Stimulated activated CD4-positive, alpha-beta T cell treated with anti-CD3 and anti-CD28 coated beads, Interleukin-4, amount 100 ng/mL, for 4 hours (primary cell): Measurements from ENCODE around the gene LTA4H.

Experiments
- DNase-seq, 2 experiments: peaks; one replicate each; pipeline ENCODE4 v3.0.0-alpha.2; 2020

LTA4H gene

DNA sequence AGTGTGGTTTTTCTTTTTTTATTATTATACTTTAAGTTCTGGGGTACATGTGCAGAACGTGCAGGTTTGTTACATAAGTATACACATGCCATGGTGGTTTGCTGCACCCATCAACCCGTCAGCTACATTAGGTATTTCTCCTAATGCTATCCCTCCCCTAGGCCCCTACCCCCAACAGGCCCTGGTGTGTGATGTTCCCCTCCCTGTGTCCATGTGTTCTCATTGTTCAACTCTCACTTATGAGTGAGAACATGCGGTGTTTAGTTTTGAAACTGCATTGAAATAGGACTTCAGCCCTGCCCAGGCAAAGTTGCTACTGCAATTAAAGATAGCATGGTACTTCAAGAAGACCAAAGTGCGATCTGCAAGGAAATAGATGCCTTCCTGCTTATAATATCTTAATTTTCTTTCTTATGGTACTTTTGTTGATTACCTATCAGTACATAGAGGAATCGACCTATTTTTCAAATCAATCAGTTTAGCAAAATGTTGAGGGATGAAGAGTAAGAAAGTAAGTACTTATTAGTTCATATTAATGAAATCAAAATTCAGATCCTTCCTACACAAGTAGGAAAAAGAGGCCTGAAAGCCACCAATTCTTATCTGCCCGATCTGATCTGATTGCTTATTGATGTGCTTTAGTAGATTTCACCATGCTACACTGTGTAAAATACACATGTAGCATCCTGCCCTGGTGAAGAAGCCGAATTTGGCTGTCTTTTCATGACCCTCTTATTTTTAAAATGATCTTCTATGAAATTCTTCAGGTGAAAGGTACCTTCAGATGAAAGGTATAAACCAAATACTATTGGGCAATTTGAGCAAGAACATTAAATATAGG, 1.6 kb downstream of the LTA4H start:
- DNase-seq: no peak

DNA sequence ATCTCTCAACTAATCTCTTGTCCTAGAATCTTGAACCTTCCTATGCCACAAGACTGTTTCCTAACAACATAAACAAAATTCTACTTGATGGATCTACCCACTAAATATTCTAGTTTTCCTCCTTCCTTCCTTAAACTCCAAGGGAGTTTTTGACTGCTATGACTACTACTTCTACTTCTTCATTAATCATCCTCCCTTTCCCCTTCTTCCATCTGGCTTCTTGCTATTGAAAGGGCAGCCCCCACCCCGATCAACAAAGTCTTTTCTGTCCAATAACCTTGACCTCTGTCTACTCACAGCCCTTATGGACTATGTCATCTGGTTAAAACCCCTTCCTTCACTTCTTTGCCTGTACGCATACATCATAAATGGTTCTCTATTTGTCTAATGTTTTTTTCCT, 5.6 kb downstream of the LTA4H start:
- no peak for DNase-seq

DNA sequence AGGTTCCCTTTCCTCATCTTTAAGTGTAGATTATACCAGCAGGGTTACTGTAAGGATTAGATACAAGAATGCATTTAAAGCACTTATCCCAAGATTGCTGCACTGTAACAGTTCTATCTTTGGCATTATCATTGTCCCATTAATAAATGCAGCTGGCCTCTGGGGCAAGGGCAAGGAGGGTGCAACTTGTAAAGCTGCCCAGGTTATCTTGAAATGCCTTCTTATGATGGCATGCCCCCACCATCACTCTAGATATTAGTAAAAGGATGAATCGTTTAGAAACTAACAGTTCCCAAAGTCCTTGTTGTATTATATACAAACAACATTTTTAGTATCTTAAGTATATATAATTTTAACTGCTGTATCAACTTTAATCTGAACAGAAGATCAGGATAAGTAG, 6.8 kb downstream of the LTA4H start:
- no peak for DNase-seq

DNA sequence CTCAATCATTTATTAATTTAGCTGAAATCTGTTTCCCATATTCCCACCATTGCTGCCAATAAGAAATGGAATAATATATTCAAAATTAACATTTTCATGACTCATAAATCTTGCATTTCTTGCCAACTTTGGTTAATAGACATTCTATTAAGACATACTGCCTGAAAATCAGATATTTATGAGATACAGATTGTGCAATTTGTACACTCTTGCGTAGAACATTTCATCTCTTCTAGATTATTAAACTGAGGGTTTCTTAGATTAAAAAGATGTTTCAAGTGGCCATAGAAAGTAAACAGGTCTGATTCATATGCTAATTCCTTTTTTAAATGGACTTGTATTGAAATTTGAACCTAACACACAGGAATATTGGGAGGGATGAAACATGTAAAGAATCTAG, 9.1 kb downstream of the LTA4H start:
- DNase-seq: no peak

- DNase-seq: no peak
Observed at GRCh38 chr12:96025518-96025917, 9.9 kb downstream of the LTA4H start.

GRCh38 chr12:96020314-96021003, 14.9 kb downstream of the LTA4H start:
- no peak for DNase-seq

DNA sequence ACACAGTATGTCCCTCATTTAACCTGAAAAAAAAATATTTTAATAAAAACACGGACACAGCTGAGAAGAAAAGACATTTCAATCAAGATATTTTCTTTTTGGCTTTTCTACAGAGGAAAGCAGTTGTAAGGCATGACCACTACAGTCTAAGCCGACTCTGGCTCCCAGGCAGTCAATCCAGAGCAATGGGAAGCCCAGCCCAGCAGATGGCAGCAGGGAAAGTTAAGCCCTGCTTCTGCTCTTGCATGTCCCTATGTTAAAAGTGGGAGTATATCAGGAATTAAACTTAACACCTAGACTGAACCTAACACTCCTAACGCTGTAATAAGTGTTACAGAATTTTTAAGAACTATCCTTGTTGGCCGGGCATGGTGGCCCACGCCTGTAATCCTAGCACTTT, 19.7 kb downstream of the LTA4H start:
- DNase-seq: no peak

- no peak for DNase-seq
Observed at GRCh38 chr12:96014943-96015599, 20.3 kb downstream of the LTA4H start.

GRCh38 chr12:96007729-96008128, 27.7 kb downstream of the LTA4H start:
- no peak for DNase-seq

GRCh38 chr12:96006727-96007126, 28.7 kb downstream of the LTA4H start:
- no peak for DNase-seq

DNA sequence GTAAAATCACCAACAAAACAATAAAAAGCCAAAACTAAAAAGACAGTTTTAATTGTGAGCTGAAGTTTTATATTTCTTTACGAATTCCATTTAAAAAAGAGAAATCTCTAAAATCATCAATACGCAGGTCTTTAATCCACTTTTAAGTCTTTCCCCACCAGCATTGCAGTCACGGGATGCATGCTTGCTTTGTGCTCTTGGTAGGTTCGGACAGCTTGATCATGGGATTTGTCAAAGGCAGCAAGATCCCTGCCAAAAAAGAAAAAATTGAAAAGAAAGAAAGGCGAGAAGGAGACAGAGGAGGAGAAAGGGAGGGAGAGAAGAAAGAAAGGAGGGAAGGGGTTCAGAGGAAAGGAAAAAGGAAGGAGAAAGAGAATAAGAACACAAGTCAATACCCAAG, 34.5 kb downstream of the LTA4H start:
- DNase-seq: no peak

- no peak for DNase-seq
Observed at GRCh38 chr12:95999484-95999883, 35.9 kb downstream of the LTA4H start.

DNA sequence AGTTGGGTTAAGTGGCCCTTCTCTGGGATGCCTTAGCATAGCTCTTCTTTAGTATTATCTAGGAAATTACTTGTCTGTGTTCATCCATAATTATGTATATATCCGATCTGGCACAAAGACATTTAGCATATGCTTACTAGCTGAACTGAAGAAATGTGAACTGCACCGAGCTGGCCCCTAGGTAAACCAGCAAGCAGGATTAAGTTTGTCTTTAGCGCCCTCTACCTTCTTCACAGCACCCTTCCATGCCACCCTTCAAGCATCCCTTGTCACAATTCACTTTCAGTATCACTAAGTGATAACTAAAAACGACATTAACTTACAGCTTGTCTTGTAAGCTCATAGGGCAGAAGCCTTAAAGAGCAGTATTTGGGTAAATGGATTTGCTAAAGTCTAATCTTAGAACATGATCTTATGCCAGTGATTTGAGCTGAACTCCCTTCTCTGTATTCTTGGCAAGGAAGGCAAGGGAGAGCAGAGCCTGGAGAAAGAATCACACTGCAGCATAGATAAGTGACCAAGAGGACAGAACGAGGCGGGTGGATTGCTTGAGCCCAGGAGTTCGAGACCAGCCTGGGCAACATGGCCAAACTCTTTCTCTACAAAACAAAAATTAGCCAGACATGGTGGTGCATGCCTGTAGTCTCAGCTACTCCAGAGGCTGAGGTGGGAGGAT, 36.6 kb downstream of the LTA4H start:
- DNase-seq: peak; percentile 10 to 25

- DNase-seq: no peak
Observed at GRCh38 chr12:95997911-95998510, 37.4 kb downstream of the LTA4H start.

GRCh38 chr12:95997276-95997675, 38.1 kb downstream of the LTA4H start:
- DNase-seq: no peak

DNA sequence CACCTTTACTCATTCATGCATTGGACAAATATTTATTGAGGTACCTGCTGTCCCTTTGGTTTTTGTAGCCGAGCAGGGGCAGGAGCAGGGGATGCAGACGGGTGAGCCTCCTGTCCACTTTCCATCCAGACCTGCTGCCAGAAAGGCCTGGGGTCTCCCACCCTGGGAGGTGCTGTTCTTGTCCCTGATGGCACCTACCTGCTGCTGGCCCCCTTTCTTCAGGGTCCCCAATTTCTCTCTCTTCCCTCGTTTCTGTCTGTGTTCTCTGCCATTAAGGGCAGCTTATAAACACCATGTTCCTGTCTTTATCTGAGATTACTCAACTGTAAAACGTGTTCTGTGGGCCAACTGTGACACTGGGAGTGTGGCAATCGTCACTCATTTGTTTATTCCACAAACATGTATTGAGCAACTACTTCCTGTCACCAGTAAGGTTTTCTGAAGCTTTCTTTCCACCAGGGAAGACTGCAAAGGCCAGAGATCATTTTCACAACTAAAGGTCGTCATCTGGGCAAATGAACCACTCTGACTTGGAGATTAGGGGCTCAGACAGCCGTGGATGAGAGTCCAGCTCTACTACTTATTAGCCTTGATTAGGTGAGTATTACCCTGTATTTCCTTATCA, 39.2 kb downstream of the LTA4H start, which contains the start of gene HAL:
Gene HAL, minus strand, starts transcription at position 311 of the 625 bp plus-strand sequence. CDS start 434 bp downstream, outside the sequence.
- DNase-seq: no peak

- DNase-seq: no peak
Observed at GRCh38 chr12:95995238-95996031, 40.0 kb downstream of the LTA4H start.

DNA sequence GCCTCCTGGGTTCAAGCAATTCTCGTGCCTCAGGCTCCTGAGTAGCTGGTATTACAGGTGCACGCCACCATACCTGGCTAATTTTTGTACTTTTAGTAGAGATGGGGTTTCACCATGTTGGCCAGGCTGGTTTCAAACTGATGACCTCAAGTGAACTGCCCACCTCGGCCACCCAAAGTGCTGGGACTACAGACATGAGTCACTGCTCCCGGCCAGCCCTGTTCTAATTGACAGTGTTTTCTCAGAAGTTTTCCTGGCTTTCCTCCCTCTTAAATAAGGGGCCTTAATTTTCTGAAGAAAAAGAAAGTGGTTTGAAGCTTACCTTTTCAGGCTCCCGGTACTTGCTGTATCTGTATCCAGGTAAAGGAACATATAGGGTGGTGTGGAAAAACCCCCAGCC, 40.9 kb downstream of the LTA4H start:
- no peak for DNase-seq

DNA sequence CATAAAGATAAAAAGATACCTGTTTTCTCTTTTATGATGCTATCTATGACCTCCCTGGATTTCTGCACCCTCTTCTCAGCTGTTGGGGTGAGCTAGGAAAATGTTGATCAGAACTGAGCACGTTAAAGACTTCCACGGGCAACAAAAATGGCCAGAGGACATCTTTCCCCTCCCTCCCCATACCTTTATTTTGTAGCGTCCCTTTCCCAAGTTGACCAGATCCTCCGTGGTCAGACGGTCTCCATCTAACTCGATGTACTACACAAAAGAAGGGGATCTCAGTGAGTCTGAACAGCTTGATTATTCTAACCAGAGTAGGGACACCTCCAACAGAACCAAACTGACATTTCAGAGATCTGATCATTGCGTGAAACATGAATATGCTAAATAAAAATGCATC, 41.5 kb downstream of the LTA4H start:
- no peak for DNase-seq

DNA sequence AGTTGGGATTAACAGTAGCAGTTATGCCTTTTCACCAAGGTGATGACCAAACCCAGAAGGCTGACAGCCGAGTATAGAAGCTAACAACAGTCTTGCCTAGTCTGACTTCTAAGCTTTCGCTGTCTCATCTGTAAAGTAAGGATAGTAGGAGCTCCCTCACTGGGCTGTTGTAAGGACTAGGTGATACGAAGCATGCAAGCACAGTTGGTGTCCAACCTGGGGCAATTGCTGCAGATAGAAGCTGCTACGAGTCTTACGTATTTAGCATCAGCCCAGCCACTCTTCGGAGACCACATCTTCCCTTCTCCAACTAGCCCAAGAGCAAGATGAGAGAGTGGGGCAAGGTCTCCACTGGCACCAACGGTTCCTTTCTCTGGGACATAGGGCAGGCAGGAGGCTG, 45.3 kb downstream of the LTA4H start:
- no peak for DNase-seq

DNA sequence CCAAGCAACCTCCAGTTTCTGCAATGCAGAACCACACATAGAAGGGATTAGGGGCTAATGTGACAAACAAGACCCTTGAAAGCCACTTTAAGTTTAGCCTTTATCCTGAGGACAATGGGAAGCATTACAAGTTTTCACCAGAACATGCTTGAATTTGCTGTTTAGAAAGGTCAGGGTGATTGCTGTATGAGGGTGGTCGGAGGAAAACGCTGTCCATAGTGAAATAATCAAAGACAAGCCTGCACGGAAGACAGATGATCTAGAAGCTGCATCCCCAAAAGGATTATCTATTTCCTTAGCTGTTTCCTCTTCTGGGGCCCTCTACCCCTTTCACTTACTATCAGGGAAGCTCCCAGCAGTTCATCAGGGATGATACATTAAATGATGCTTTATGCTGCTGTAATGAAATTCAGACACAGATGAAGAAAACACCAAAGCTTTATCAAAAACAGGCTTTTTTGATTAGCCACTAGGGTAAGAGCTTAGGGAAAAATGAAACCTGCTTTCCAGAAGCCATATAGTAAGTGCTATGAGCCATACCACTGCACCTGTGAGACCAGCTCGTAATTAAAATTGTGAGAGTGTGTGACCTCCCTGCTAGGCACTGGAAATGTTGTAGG, 45.8 kb downstream of the LTA4H start:
- DNase-seq: no peak
